ENCODE measurements around the gene COL8A1. TPM values are rescaled to one million over a fixed set of nuclear protein-coding genes. Genes with fewer than 3 reads are reported as not detected.
A peak's percentile ranks its signal among the peaks of the same experiment; 100 is the strongest.

COL8A1 gene
- total RNA-seq, 1 experiment from 2014 or later: 8.1 TPM

GRCh38 chr3:99747915-99748314 is 109.5 kb downstream of the COL8A1 start:
- Histone ChIP-seq H3K4me3 (no peak overlapping the region), H3K27ac (no peak overlapping the region), H3K27me3 (ENCODE audit: insufficient read depth, low read depth) (no peaks in the 10 kb centered on the region), H3K4me2 (no peak overlapping the region), H3K4me1 (replicated peaks; ENCODE audit: insufficient read depth) (no peaks in the 10 kb centered on the region), H3K79me2 (ENCODE audit: low read depth) (no peaks in the 10 kb centered on the region), H3K36me3 (ENCODE audit: low read depth) (no peaks in the 10 kb centered on the region), H2AFZ (no peak overlapping the region), H3K9me3 (ENCODE audit: insufficient read depth, low read depth) (no peaks in the 10 kb centered on the region), H4K20me1 (ENCODE audit: insufficient read depth) (no peaks in the 10 kb centered on the region), H3F3A (ENCODE audit: insufficient read depth, low read depth) (no peaks in the 10 kb centered on the region), H3K9me2 (ENCODE audit: insufficient read depth) (no peaks in the 10 kb centered on the region)
- no TSS peak for BruUV-seq (replicated peaks)
- peak; percentile 33 to 39 for DNase-seq
- no peak for TF ChIP-seq EZH2 (IDR thresholded peaks at IDR 0.05; ENCODE audit: low read depth)
- TF ChIP-seq CTCF (conservative IDR thresholded peaks at IDR 0.05): peak; percentile 45; the same call in 1 of the 2 replicates
- intact Hi-C loops (cut with micrococcal nuclease; ENCODE audit: unreplicated experiment): loop anchor here (1.0 kb wide), 2 partner anchors 249 to 725 kb away; no protein-coding TSS in a partner anchor
- ChIA-PET CTCF (interaction anchor here (0.6 to 2.0 kb wide), 7 partner anchors 105 to 1709 kb away, joined by 3 to 12 read pairs (median 3); no protein-coding TSS in a partner anchor), POLR2A (ENCODE audit: unreplicated experiment) (no interaction called here)

GRCh38 chr3:99751649-99752048 is 113.3 kb downstream of the COL8A1 start:
- Histone ChIP-seq H3K4me1 (replicated peaks; ENCODE audit: insufficient read depth) (no peaks in the 10 kb centered on the region), H3K9me2 (ENCODE audit: insufficient read depth) (no peaks in the 10 kb centered on the region), H3K27me3 (ENCODE audit: insufficient read depth, low read depth) (no peaks in the 10 kb centered on the region), H3K4me3 (no peak overlapping the region), H3K36me3 (ENCODE audit: low read depth) (no peaks in the 10 kb centered on the region), H3K79me2 (ENCODE audit: low read depth) (no peaks in the 10 kb centered on the region), H3K27ac (no peak overlapping the region), H2AFZ (no peak overlapping the region), H3F3A (ENCODE audit: insufficient read depth, low read depth) (no peaks in the 10 kb centered on the region), H4K20me1 (ENCODE audit: insufficient read depth) (no peaks in the 10 kb centered on the region), H3K9me3 (ENCODE audit: insufficient read depth, low read depth) (no peaks in the 10 kb centered on the region), H3K4me2 (no peak overlapping the region)
- POLR2A ChIA-PET (ENCODE audit: unreplicated experiment): interaction anchor here (0.6 kb wide), 1 partner anchor 114 kb away, joined by 3 read pairs; no protein-coding TSS in a partner anchor
- intact Hi-C loops (cut with micrococcal nuclease; ENCODE audit: unreplicated experiment): loop anchor here (2.0 to 10.0 kb wide), 8 partner anchors 107 to 1707 kb away; no protein-coding TSS in a partner anchor
- no peak for TF ChIP-seq CTCF (conservative IDR thresholded peaks at IDR 0.05)
- no peak for TF ChIP-seq EZH2 (IDR thresholded peaks at IDR 0.05; ENCODE audit: low read depth)
- BruUV-seq (replicated peaks): no TSS peak
- no peak for DNase-seq
- CTCF ChIA-PET: interaction anchor here (0.6 to 1.0 kb wide), 2 partner anchors 107 to 1145 kb away, joined by 3 read pairs; no protein-coding TSS in a partner anchor

- BruUV-seq (replicated peaks): no TSS peak
- TF ChIP-seq CTCF (conservative IDR thresholded peaks at IDR 0.05) (peak; percentile 96), EZH2 (IDR thresholded peaks at IDR 0.05; ENCODE audit: low read depth) (no peak)
- Histone ChIP-seq H3K4me1 (replicated peaks; ENCODE audit: insufficient read depth) (no peaks in the 10 kb centered on the region), H3K79me2 (ENCODE audit: low read depth) (no peaks in the 10 kb centered on the region), H4K20me1 (ENCODE audit: insufficient read depth) (no peaks in the 10 kb centered on the region), H3K9me3 (ENCODE audit: insufficient read depth, low read depth) (no peaks in the 10 kb centered on the region), H3K27ac (no peak overlapping the region), H3K9me2 (ENCODE audit: insufficient read depth) (no peaks in the 10 kb centered on the region; the same call in 1 of the 2 replicates), H3K36me3 (ENCODE audit: low read depth) (no peaks in the 10 kb centered on the region), H3K27me3 (ENCODE audit: insufficient read depth, low read depth) (peaks cover 9% of the 10 kb centered on the region; the same call in 1 of the 2 replicates), H3F3A (ENCODE audit: insufficient read depth, low read depth) (no peaks in the 10 kb centered on the region), H3K4me3 (no peak overlapping the region), H3K4me2 (no peak overlapping the region), H2AFZ (no peak overlapping the region)
- POLR2A ChIA-PET (ENCODE audit: unreplicated experiment): interaction anchor here (0.5 kb wide), 1 partner anchor 749 kb away, joined by 3 read pairs; no protein-coding TSS in a partner anchor
- intact Hi-C loops (cut with micrococcal nuclease; ENCODE audit: unreplicated experiment): loop anchor here (1.0 to 10.0 kb wide), 11 partner anchors 109 to 1709 kb away; no protein-coding TSS in a partner anchor
- peak; percentile 39 to 50 for DNase-seq
- CTCF ChIA-PET: interaction anchor here (0.6 to 1.6 kb wide), 4 partner anchors 428 to 760 kb away, joined by 3 to 6 read pairs (median 4); no protein-coding TSS in a partner anchor
Observed at GRCh38 chr3:99753268-99753975, 115.0 kb downstream of the COL8A1 start.

All from PC-9 (cell line).